Panc1 (cell line): ENCODE measurements around the gene FAM107B. TPM values are rescaled to one million over a fixed set of nuclear protein-coding genes. Genes with fewer than 3 reads are reported as not detected.

Experiments
- ATAC-seq: fragments of 200-7000 bp; cut with Tn5 transposase; 2 replicates; pipeline ENCODE4 v1.9.1; 2020; ENCODE audit warnings: mild to moderate bottlenecking, moderate library complexity
- BruUV-seq: library from RNA; stranded (reverse); fragments of 400-500 nt; replicated peaks from 2 replicates; lab custom pipeline; 2021; lab: Mats Ljungman, UMichigan
- CTCF ChIA-PET: fragments of 300-600 bp; sonication (Branson Sonifier 250); formaldehyde crosslinking; loops from one replicate; lab custom pipeline; 2022; ENCODE audit warnings: antibody characterized with exemption; lab: Charles Lee
- POLR2A ChIA-PET: fragments of 300-600 bp; sonication (Branson Sonifier 250); formaldehyde crosslinking; loops from one replicate; lab custom pipeline; 2022; ENCODE audit warnings: antibody characterized with exemption; lab: Charles Lee
- DNase-seq: peaks from one replicate; pipeline ENCODE4 v3.0.0-alpha.2; 2010; ENCODE audit warnings: low read depth, low spot score
- H3K27ac ChIP-seq: 2 replicates; pipeline ENCODE4 v1.5.1; 2011; ENCODE audit warnings: mild to moderate bottlenecking, low read length, inconsistent platforms
- H3K27me3 ChIP-seq: fragments of 200-500 bp; sonication (Bioruptor generic); 2 replicates; pipeline ENCODE4 v1.6.0; 2014; ENCODE audit warnings: low read length, inconsistent platforms; ENCODE audit not compliant: control insufficient read depth, insufficient read depth
- H3K36me3 ChIP-seq: fragments of 200-500 bp; sonication (Bioruptor generic); 2 replicates; pipeline ENCODE4 v1.5.1; 2014; ENCODE audit warnings: inconsistent platforms, mild to moderate bottlenecking, low read length, moderate library complexity; ENCODE audit not compliant: control insufficient read depth, insufficient read depth
- H3K4me1 ChIP-seq: 2 replicates; pipeline ENCODE4 v1.5.1; 2011; ENCODE audit warnings: inconsistent platforms, mild to moderate bottlenecking, low read length, moderate library complexity; ENCODE audit not compliant: control insufficient read depth, insufficient read depth
- H3K4me3 ChIP-seq, 2 experiments: 2 replicates each; pipeline ENCODE4 v1.5.1; 2011 to 2012; ENCODE audit warnings: low read depth in 2 of 2, low read length in 2 of 2, mild to moderate bottlenecking in 2 of 2, inconsistent platforms in 1 of 2, moderate library complexity in 1 of 2
- H3K9me3 ChIP-seq: fragments of 200-500 bp; sonication (Bioruptor generic); 2 replicates; pipeline ENCODE4 v1.5.1; 2014; ENCODE audit warnings: low read depth, mild to moderate bottlenecking, inconsistent platforms, low read length, moderate library complexity; ENCODE audit not compliant: control insufficient read depth, insufficient read depth
- CTCF ChIP-seq: fragments of 450-650 bp; IDR thresholded peaks from 2 replicates; pipeline ENCODE4 v1.5.1; 2017; ENCODE audit warnings: mild to moderate bottlenecking
- POLR2AphosphoS5 ChIP-seq: IDR thresholded peaks from 2 replicates; pipeline ENCODE4 v1.6.1; 2012; ENCODE audit warnings: mild to moderate bottlenecking, low read depth, low read length, moderate library complexity
- REST ChIP-seq, 2 experiments: IDR thresholded peaks; 2 replicates each; pipeline ENCODE4 v1.6.1; 2011 to 2012; ENCODE audit warnings: low read depth in 2 of 2, control low read depth in 1 of 2, low read length in 1 of 2, mild to moderate bottlenecking in 1 of 2, moderate library complexity in 1 of 2; ENCODE audit not compliant: insufficient read depth in 1 of 2
- SIN3A ChIP-seq: IDR thresholded peaks from 2 replicates; pipeline ENCODE4 v1.6.1; 2012; ENCODE audit warnings: low read depth, mild to moderate bottlenecking, low read length, moderate library complexity, borderline replicate concordance; ENCODE audit not compliant: insufficient read depth
- TCF7L2 ChIP-seq: IDR thresholded peaks from 2 replicates; pipeline ENCODE4 v1.6.1; 2011; ENCODE audit warnings: mild to moderate bottlenecking, low read depth, low read length, inconsistent platforms
- in situ Hi-C: cut with HindIII; loops from 2 replicates; pipeline ENCODE4 v1.10.0; 2016; ENCODE audit warnings: low sequenced_read_pairs, low pct_unique_long_range_greater_than_20kb
- intact Hi-C: fragments of 100-400 bp; cut with micrococcal nuclease; formaldehyde crosslinking; loops from one replicate; pipeline ENCODE4 v1.10.0; 2022; ENCODE audit not compliant: unreplicated experiment
- total RNA-seq: library from RNA; stranded (reverse); gene quantifications from one replicate; pipeline ENCODE4 v1.2.1, GENCODE V29; 2021; ENCODE audit not compliant: unreplicated experiment

The FAM107B gene
- total RNA-seq, 1 experiment from 2014 or later: 13.4 TPM

GRCh38 chr10:14507781-14508180 lies 266.9 kb downstream of the FAM107B start:
- TF ChIP-seq REST (IDR thresholded peaks at IDR 0.05; ENCODE audit: insufficient read depth in 1 of 2, low read depth in 2 of 2, low read length in 1 of 2) (no peak), POLR2AphosphoS5 (no peak), SIN3A (no peak), TCF7L2 (no peak), CTCF (no peak)
- no peak for DNase-seq
- POLR2A ChIA-PET: no interaction called here
- Histone ChIP-seq H3K36me3 (no peaks in the 10 kb centered on the region), H3K27me3 (no peaks in the 10 kb centered on the region), H3K4me1 (no peaks in the 10 kb centered on the region), H3K27ac (no peak overlapping the region), H3K9me3 (no peaks in the 10 kb centered on the region), H3K4me3 (no peak overlapping the region)
- CTCF ChIA-PET: no interaction called here
- intact Hi-C loops (no loop called here), in situ Hi-C loops (no loop called here)
- ATAC-seq: no peak
- BruUV-seq: no TSS peak

DNA sequence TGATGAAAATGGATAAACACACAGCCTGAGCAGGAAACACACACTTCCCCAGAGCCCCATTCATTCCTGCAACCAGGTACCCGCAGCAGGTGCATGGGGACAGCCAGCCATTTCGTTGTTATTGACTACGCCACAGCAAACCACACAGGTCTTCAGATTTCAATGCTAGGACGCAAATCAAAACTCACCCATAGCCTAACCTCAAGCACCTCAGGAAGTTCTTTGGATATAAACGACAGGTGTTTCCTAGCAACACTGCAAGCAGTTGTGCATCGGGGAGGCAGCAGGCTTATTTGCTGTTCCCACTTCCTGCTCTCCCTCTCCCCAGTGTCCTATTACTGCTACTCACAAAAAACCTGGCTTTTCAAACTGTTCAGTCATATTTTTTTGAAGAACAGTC lies 267.5 kb downstream of the FAM107B start:
- intact Hi-C loops (no loop called here), in situ Hi-C loops (no loop called here)
- no peaks in the 10 kb centered on the region for H3K4me1 ChIP-seq
- no peaks in the 10 kb centered on the region for H3K27me3 ChIP-seq
- ChIA-PET POLR2A (no interaction called here), CTCF (no interaction called here)
- TF ChIP-seq SIN3A (no peak), TCF7L2 (no peak), REST (IDR thresholded peaks at IDR 0.05; ENCODE audit: insufficient read depth in 1 of 2, low read depth in 2 of 2, low read length in 1 of 2) (no peak), CTCF (no peak), POLR2AphosphoS5 (no peak)
- no peak for ATAC-seq
- no peak overlapping the region for H3K27ac ChIP-seq
- no TSS peak for BruUV-seq
- no peak overlapping the region for H3K4me3 ChIP-seq
- no peaks in the 10 kb centered on the region for H3K36me3 ChIP-seq
- H3K9me3 ChIP-seq: no peaks in the 10 kb centered on the region
- no peak for DNase-seq
